ENCODE data around the gene STIM2.
A peak's percentile ranks its signal among the peaks of the same experiment; 100 is the strongest.

Gene STIM2

GRCh38 chr4:26911254-26911653 lies 50.6 kb downstream of the STIM2 start:
- H2AFZ ChIP-seq (ENCODE audit: low read depth, low read length): no peak overlapping the region
- peaks cover 15% of the 10 kb centered on the region for H3K79me1 ChIP-seq (replicated peaks; ENCODE audit: low read length, poor library complexity, severe bottlenecking)
- H2BK12ac ChIP-seq (ENCODE audit: low read length in 2 of 2): no peak overlapping the region
- H3K4ac ChIP-seq (ENCODE audit: low read depth in 1 of 2, low read length in 2 of 2): no peak overlapping the region
- no peaks in the 10 kb centered on the region for H3K9me3 ChIP-seq (ENCODE audit: control insufficient read depth, low read length)
- no peak overlapping the region for H3K4me3 ChIP-seq (ENCODE audit: insufficient read depth in 1 of 2, low read depth in 1 of 2, low read length in 2 of 2)
- no peak overlapping the region for H4K8ac ChIP-seq (ENCODE audit: low read length)
- no peak overlapping the region for H4K91ac ChIP-seq (ENCODE audit: low read length)
- H2BK15ac ChIP-seq (ENCODE audit: low read depth, poor library complexity, severe bottlenecking): no peak overlapping the region
- H3K23ac ChIP-seq (ENCODE audit: low read length in 2 of 2): no peak overlapping the region
- no peak overlapping the region for H2AK5ac ChIP-seq (ENCODE audit: low read length, severe bottlenecking)
- no peak overlapping the region for H3K4me2 ChIP-seq (ENCODE audit: low read length, poor library complexity, severe bottlenecking)
- DNase-seq: no peak
- no peaks in the 10 kb centered on the region for H3K36me3 ChIP-seq (ENCODE audit: control insufficient read depth in 1 of 2, insufficient read depth in 2 of 2, low read depth in 1 of 2, low read length in 2 of 2)
- no peak overlapping the region for H3K9ac ChIP-seq (ENCODE audit: low read length)
- H3K18ac ChIP-seq (ENCODE audit: low read depth in 1 of 2, low read length in 2 of 2): no peak overlapping the region
- no peak overlapping the region for H3K14ac ChIP-seq (ENCODE audit: low read length in 2 of 2)
- H3K27ac ChIP-seq (ENCODE audit: low read length, poor library complexity, severe bottlenecking): no peak overlapping the region
- no peaks in the 10 kb centered on the region for H3K4me1 ChIP-seq (ENCODE audit: control insufficient read depth, insufficient read depth, low read depth, low read length)
- no peak overlapping the region for H2BK120ac ChIP-seq (ENCODE audit: low read depth, low read length)
- no peak overlapping the region for H2BK5ac ChIP-seq (ENCODE audit: low read depth, low read length, poor library complexity, severe bottlenecking)
- no peaks in the 10 kb centered on the region for H3K27me3 ChIP-seq (ENCODE audit: control insufficient read depth in 1 of 2, insufficient read depth in 1 of 2, low read length in 2 of 2)

- Histone ChIP-seq H4K91ac (ENCODE audit: low read length) (no peak overlapping the region), H3K23ac (ENCODE audit: low read length in 2 of 2) (no peak overlapping the region), H2BK120ac (ENCODE audit: low read depth, low read length) (no peak overlapping the region), H3K36me3 (ENCODE audit: control insufficient read depth in 1 of 2, insufficient read depth in 2 of 2, low read depth in 1 of 2, low read length in 2 of 2) (no peaks in the 10 kb centered on the region), H2AK5ac (ENCODE audit: low read length, severe bottlenecking) (no peak overlapping the region), H2BK12ac (ENCODE audit: low read length in 2 of 2) (no peak overlapping the region), H3K9ac (ENCODE audit: low read length) (no peak overlapping the region), H4K8ac (ENCODE audit: low read length) (no peak overlapping the region), H3K79me1 (replicated peaks; ENCODE audit: low read length, poor library complexity, severe bottlenecking) (peaks cover 15% of the 10 kb centered on the region), H2BK15ac (ENCODE audit: low read depth, poor library complexity, severe bottlenecking) (no peak overlapping the region), H3K9me3 (ENCODE audit: control insufficient read depth, low read length) (no peaks in the 10 kb centered on the region), H3K27me3 (ENCODE audit: control insufficient read depth in 1 of 2, insufficient read depth in 1 of 2, low read length in 2 of 2) (no peaks in the 10 kb centered on the region), H3K4me1 (ENCODE audit: control insufficient read depth, insufficient read depth, low read depth, low read length) (no peaks in the 10 kb centered on the region), H3K4me3 (ENCODE audit: insufficient read depth in 1 of 2, low read depth in 1 of 2, low read length in 2 of 2) (no peak overlapping the region), H3K18ac (ENCODE audit: low read depth in 1 of 2, low read length in 2 of 2) (no peak overlapping the region), H3K14ac (ENCODE audit: low read length in 2 of 2) (no peak overlapping the region), H3K4me2 (ENCODE audit: low read length, poor library complexity, severe bottlenecking) (no peak overlapping the region), H2AFZ (ENCODE audit: low read depth, low read length) (no peak overlapping the region), H3K27ac (ENCODE audit: low read length, poor library complexity, severe bottlenecking) (no peak overlapping the region), H3K4ac (ENCODE audit: low read depth in 1 of 2, low read length in 2 of 2) (no peak overlapping the region), H2BK5ac (ENCODE audit: low read depth, low read length, poor library complexity, severe bottlenecking) (no peak overlapping the region)
- 98% methylated on average over 3 of the region's 6 CpGs for WGBS
- DNase-seq: no peak
Measured at GRCh38 chr4:26912069-26912468, 51.4 kb downstream of the STIM2 start.

- no peaks in the 10 kb centered on the region for H3K36me3 ChIP-seq (ENCODE audit: control insufficient read depth in 1 of 2, insufficient read depth in 2 of 2, low read depth in 1 of 2, low read length in 2 of 2)
- H3K9me3 ChIP-seq (ENCODE audit: control insufficient read depth, low read length): no peaks in the 10 kb centered on the region
- no peak overlapping the region for H2BK15ac ChIP-seq (ENCODE audit: low read depth, poor library complexity, severe bottlenecking)
- no peaks in the 10 kb centered on the region for H3K27me3 ChIP-seq (ENCODE audit: control insufficient read depth in 1 of 2, insufficient read depth in 1 of 2, low read length in 2 of 2)
- WGBS: no CpG with 5 or more reads among the region's 3 CpGs
- peaks cover 15% of the 10 kb centered on the region for H3K79me1 ChIP-seq (replicated peaks; ENCODE audit: low read length, poor library complexity, severe bottlenecking)
- no peak overlapping the region for H3K14ac ChIP-seq (ENCODE audit: low read length in 2 of 2)
- no peak overlapping the region for H3K4me2 ChIP-seq (ENCODE audit: low read length, poor library complexity, severe bottlenecking)
- H3K4me1 ChIP-seq (ENCODE audit: control insufficient read depth, insufficient read depth, low read depth, low read length): no peaks in the 10 kb centered on the region
- H4K91ac ChIP-seq (ENCODE audit: low read length): no peak overlapping the region
- no peak overlapping the region for H2AK5ac ChIP-seq (ENCODE audit: low read length, severe bottlenecking)
- DNase-seq: peak; percentile 52
- peak overlapping the region in 1 of 2 experiments; percentile 73 for H3K18ac ChIP-seq (ENCODE audit: low read depth in 1 of 2, low read length in 2 of 2)
- H3K27ac ChIP-seq (ENCODE audit: low read length, poor library complexity, severe bottlenecking): no peak overlapping the region
- H3K4me3 ChIP-seq (ENCODE audit: insufficient read depth in 1 of 2, low read depth in 1 of 2, low read length in 2 of 2): peak overlapping the region in 1 of 2 experiments; percentile 19
- no peak overlapping the region for H2AFZ ChIP-seq (ENCODE audit: low read depth, low read length)
- H2BK12ac ChIP-seq (ENCODE audit: low read length in 2 of 2): no peak overlapping the region
- H3K9ac ChIP-seq (ENCODE audit: low read length): peak overlapping the region; percentile 17
- H2BK120ac ChIP-seq (ENCODE audit: low read depth, low read length): no peak overlapping the region
- H2BK5ac ChIP-seq (ENCODE audit: low read depth, low read length, poor library complexity, severe bottlenecking): no peak overlapping the region
- H4K8ac ChIP-seq (ENCODE audit: low read length): no peak overlapping the region
- H3K23ac ChIP-seq (ENCODE audit: low read length in 2 of 2): no peak overlapping the region
- no peak overlapping the region for H3K4ac ChIP-seq (ENCODE audit: low read depth in 1 of 2, low read length in 2 of 2)
Measured at GRCh38 chr4:26912810-26913209, 52.2 kb downstream of the STIM2 start.

- no peak overlapping the region for H3K4me2 ChIP-seq (ENCODE audit: low read length, poor library complexity, severe bottlenecking)
Measured at GRCh38 chr4:26916195-26916594, 55.6 kb downstream of the STIM2 start.

More at GRCh38 chr4:26916195-26916594, 55.6 kb downstream of the STIM2 start:
- Histone ChIP-seq H3K9ac (ENCODE audit: low read length) (no peak overlapping the region), H4K8ac (ENCODE audit: low read length) (no peak overlapping the region), H4K91ac (ENCODE audit: low read length) (no peak overlapping the region), H3K27ac (ENCODE audit: low read length, poor library complexity, severe bottlenecking) (no peak overlapping the region), H2BK12ac (ENCODE audit: low read length in 2 of 2) (no peak overlapping the region), H3K36me3 (ENCODE audit: control insufficient read depth in 1 of 2, insufficient read depth in 2 of 2, low read depth in 1 of 2, low read length in 2 of 2) (peaks cover 0 to 15% of the 10 kb centered on the region in 2 experiments), H2AFZ (ENCODE audit: low read depth, low read length) (no peak overlapping the region), H2BK15ac (ENCODE audit: low read depth, poor library complexity, severe bottlenecking) (no peak overlapping the region), H2BK120ac (ENCODE audit: low read depth, low read length) (no peak overlapping the region), H3K18ac (ENCODE audit: low read depth in 1 of 2, low read length in 2 of 2) (no peak overlapping the region), H3K4me3 (ENCODE audit: insufficient read depth in 1 of 2, low read depth in 1 of 2, low read length in 2 of 2) (no peak overlapping the region), H3K23ac (ENCODE audit: low read length in 2 of 2) (no peak overlapping the region), H3K79me1 (replicated peaks; ENCODE audit: low read length, poor library complexity, severe bottlenecking) (peaks cover 11% of the 10 kb centered on the region), H3K4me1 (ENCODE audit: control insufficient read depth, insufficient read depth, low read depth, low read length) (no peaks in the 10 kb centered on the region), H3K14ac (ENCODE audit: low read length in 2 of 2) (no peak overlapping the region), H2BK5ac (ENCODE audit: low read depth, low read length, poor library complexity, severe bottlenecking) (no peak overlapping the region), H3K9me3 (ENCODE audit: control insufficient read depth, low read length) (no peaks in the 10 kb centered on the region), H3K27me3 (ENCODE audit: control insufficient read depth in 1 of 2, insufficient read depth in 1 of 2, low read length in 2 of 2) (no peaks in the 10 kb centered on the region), H3K4ac (ENCODE audit: low read depth in 1 of 2, low read length in 2 of 2) (no peak overlapping the region), H2AK5ac (ENCODE audit: low read length, severe bottlenecking) (no peak overlapping the region)
- peak; percentile 18 for DNase-seq
- WGBS: 44% methylated on average over 1 of the region's 1 CpG

Data from mesenchymal stem cell (in vitro differentiated cells and primary cell).